ENCODE results near the gene MTARC1. TPM values are rescaled to one million over a fixed set of nuclear protein-coding genes. Genes with fewer than 3 reads are reported as not detected.

Gene MTARC1
- total RNA-seq, 2 experiments from 2014 or later, result not detected

Other genes starting within 250 kb of the MTARC1 start
- gene C1orf115, start 96.5 kb upstream of the MTARC1 start, total RNA-seq, result under 1 TPM; 0.25 to 0.28 TPM
- not detected for gene MTARC2, start 38.6 kb upstream of the MTARC1 start, total RNA-seq
- under 1 TPM; 0.28 to 0.43 TPM for gene HLX, start 92.5 kb downstream of the MTARC1 start, total RNA-seq